Measurements from ENCODE around the gene SAMD14.

GRCh38 chr17:50136096-50136687 is 6.2 kb upstream of the SAMD14 start:
- no peak for TF ChIP-seq POLR2AphosphoS5 (IDR thresholded peaks at IDR 0.05)
- TF ChIP-seq CTCF (IDR thresholded peaks at IDR 0.05), result no peak
